ENCODE measurements around the gene UGT1A5.

DNA sequence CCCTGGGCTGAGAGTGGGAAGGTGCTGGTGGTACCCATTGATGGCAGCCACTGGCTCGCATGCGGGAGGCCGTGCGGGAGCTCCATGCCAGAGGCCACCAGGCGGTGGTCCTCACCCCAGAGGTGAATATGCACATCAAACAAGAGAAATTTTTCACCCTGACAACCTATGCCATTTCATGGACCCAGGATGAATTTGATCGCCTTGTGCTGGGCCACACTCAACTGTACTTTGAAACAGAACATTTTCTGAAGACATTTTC, 34.5 kb downstream of the UGT1A5 start:
- TF ChIP-seq KDM1A (IDR thresholded peaks at IDR 0.05; ENCODE audit: borderline replicate concordance, low read length), result no peak
- no peak for TF ChIP-seq EZH2 (IDR thresholded peaks at IDR 0.05; ENCODE audit: low read depth, low read length, severe bottlenecking)
- TF ChIP-seq RAD21 (IDR thresholded peaks at IDR 0.05 in 1 of 2, conservative IDR thresholded peaks at IDR 0.05 in 1 of 2; ENCODE audit: low read depth in 2 of 2, low read length in 2 of 2), result no peak
- TF ChIP-seq JUND (IDR thresholded peaks at IDR 0.05; ENCODE audit: low read length), result no peak
- TF ChIP-seq CTCF (IDR thresholded peaks at IDR 0.05; ENCODE audit: control extremely low read depth in 1 of 3, insufficient read depth in 1 of 3, low read depth in 1 of 3, low read length in 3 of 3), result no peak
- TF ChIP-seq POLR2AphosphoS5 (IDR thresholded peaks at IDR 0.05; ENCODE audit: low read depth, low read length), result no peak
- TF ChIP-seq ZNF274 (IDR thresholded peaks at IDR 0.05; ENCODE audit: borderline replicate concordance, extremely low read depth, low read length), result no peak
- no peak for TF ChIP-seq POLR2A (IDR thresholded peaks at IDR 0.05; ENCODE audit: control extremely low read depth in 1 of 2, low read depth in 2 of 2, low read length in 2 of 2)
- no peak for TF ChIP-seq CTBP2 (IDR thresholded peaks at IDR 0.05; ENCODE audit: borderline replicate concordance, insufficient read depth, insufficient read length, low read length)
- TF ChIP-seq HDAC2 (IDR thresholded peaks at IDR 0.05; ENCODE audit: borderline replicate concordance in 1 of 2, low read depth in 2 of 2, low read length in 2 of 2), result no peak
- TF ChIP-seq, protein P1, sequence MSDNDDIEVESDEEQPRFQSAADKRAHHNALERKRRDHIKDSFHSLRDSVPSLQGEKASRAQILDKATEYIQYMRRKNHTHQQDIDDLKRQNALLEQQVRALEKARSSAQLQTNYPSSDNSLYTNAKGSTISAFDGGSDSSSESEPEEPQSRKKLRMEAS (IDR thresholded peaks at IDR 0.05), result no peak
- TF ChIP-seq, protein P2, sequence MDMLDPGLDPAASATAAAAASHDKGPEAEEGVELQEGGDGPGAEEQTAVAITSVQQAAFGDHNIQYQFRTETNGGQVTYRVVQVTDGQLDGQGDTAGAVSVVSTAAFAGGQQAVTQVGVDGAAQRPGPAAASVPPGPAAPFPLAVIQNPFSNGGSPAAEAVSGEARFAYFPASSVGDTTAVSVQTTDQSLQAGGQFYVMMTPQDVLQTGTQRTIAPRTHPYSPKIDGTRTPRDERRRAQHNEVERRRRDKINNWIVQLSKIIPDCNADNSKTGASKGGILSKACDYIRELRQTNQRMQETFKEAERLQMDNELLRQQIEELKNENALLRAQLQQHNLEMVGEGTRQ (IDR thresholded peaks at IDR 0.05; ENCODE audit: low read length), result no peak

Data from H1 (cell line).